ACC112 (cell line): ENCODE data around the gene HDDC3.

ENCODE experiments used
- H2AFZ ChIP-seq: fragments of 200-600 bp; sonication (generic); one replicate; pipeline ENCODE4 v1.6.0; 2017; ENCODE audit warnings: antibody characterized with exemption, low read length; ENCODE audit not compliant: unreplicated experiment
- H3K27ac ChIP-seq: fragments of 200-600 bp; sonication (generic); 2 replicates; pipeline ENCODE4 v1.5.1; 2014; ENCODE audit warnings: low read depth, mild to moderate bottlenecking, antibody characterized with exemption, low read length, moderate library complexity
- H3K27me3 ChIP-seq: fragments of 200-600 bp; sonication (generic); 2 replicates; pipeline ENCODE4 v1.6.1; 2014; ENCODE audit warnings: mild to moderate bottlenecking, antibody characterized with exemption, low read length, moderate library complexity, mixed read lengths; ENCODE audit not compliant: insufficient read depth
- H3K36me3 ChIP-seq: fragments of 200-600 bp; sonication (generic); 2 replicates; pipeline ENCODE4 v1.6.1; 2016; ENCODE audit warnings: mild to moderate bottlenecking, antibody characterized with exemption, low read length, moderate library complexity, mixed read lengths; ENCODE audit not compliant: insufficient read depth
- H3K4me1 ChIP-seq: fragments of 200-600 bp; sonication (generic); one replicate; pipeline ENCODE4 v1.6.1; 2016; ENCODE audit warnings: low read length, mixed read lengths; ENCODE audit not compliant: insufficient read depth, unreplicated experiment, control insufficient read depth
- H3K4me3 ChIP-seq: fragments of 200-600 bp; sonication (generic); 2 replicates; pipeline ENCODE4 v1.5.1; 2014; ENCODE audit warnings: mild to moderate bottlenecking, low read depth, low read length
- H3K79me2 ChIP-seq: fragments of 200-600 bp; sonication (generic); one replicate; pipeline ENCODE4 v1.6.0; 2016; ENCODE audit warnings: low read length; ENCODE audit not compliant: control insufficient read depth, unreplicated experiment, insufficient read depth

HDDC3 gene

GRCh38 chr15:90960298-90961091 is 28.1 kb upstream of the HDDC3 start:
- no peak overlapping the region for H3K4me3 ChIP-seq
- H3K36me3 ChIP-seq = peaks cover 18% of the 10 kb centered on the region; the same call in 1 of the 2 replicates
- H2AFZ ChIP-seq = no peak overlapping the region
- no peaks in the 10 kb centered on the region for H3K27me3 ChIP-seq
- H3K4me1 ChIP-seq = peaks cover 16% of the 10 kb centered on the region
- H3K79me2 ChIP-seq = peaks cover 13% of the 10 kb centered on the region
- no peak overlapping the region for H3K27ac ChIP-seq

GRCh38 chr15:90959894-90960293 is 27.5 kb upstream of the HDDC3 start:
- peaks cover 16% of the 10 kb centered on the region for H3K4me1 ChIP-seq
- H3K79me2 ChIP-seq = peaks cover 13% of the 10 kb centered on the region
- H3K36me3 ChIP-seq = peaks cover 18% of the 10 kb centered on the region; the same call in 1 of the 2 replicates
- no peak overlapping the region for H2AFZ ChIP-seq
- no peaks in the 10 kb centered on the region for H3K27me3 ChIP-seq
- H3K4me3 ChIP-seq = no peak overlapping the region
- H3K27ac ChIP-seq = no peak overlapping the region

GRCh38 chr15:90959028-90959595 is 26.8 kb upstream of the HDDC3 start:
- H2AFZ ChIP-seq = no peak overlapping the region

GRCh38 chr15:90957791-90958190 is 25.4 kb upstream of the HDDC3 start:
- H3K27ac ChIP-seq = no peak overlapping the region
- peak overlapping the region; percentile 87 for H3K4me3 ChIP-seq
- peaks cover 13% of the 10 kb centered on the region for H3K79me2 ChIP-seq
- H3K27me3 ChIP-seq = no peaks in the 10 kb centered on the region
- H2AFZ ChIP-seq = no peak overlapping the region
- H3K4me1 ChIP-seq = peaks cover 16% of the 10 kb centered on the region
- H3K36me3 ChIP-seq = peaks cover 11% of the 10 kb centered on the region; the same call in 1 of the 2 replicates

More at GRCh38 chr15:90959028-90959595, 26.8 kb upstream of the HDDC3 start:
- Histone ChIP-seq H3K4me1 (peaks cover 16% of the 10 kb centered on the region), H3K36me3 (peaks cover 18% of the 10 kb centered on the region; the same call in 1 of the 2 replicates), H3K27ac (no peak overlapping the region), H3K4me3 (no peak overlapping the region), H3K27me3 (no peaks in the 10 kb centered on the region), H3K79me2 (peaks cover 13% of the 10 kb centered on the region)

- H2AFZ ChIP-seq = peak overlapping the region; percentile 37
- H3K4me3 ChIP-seq = peak overlapping the region; percentile 87
- no peaks in the 10 kb centered on the region for H3K27me3 ChIP-seq
- H3K36me3 ChIP-seq = peaks cover 7% of the 10 kb centered on the region; the same call in 1 of the 2 replicates
- H3K27ac ChIP-seq = no peak overlapping the region
- peaks cover 16% of the 10 kb centered on the region for H3K4me1 ChIP-seq
- peaks cover 13% of the 10 kb centered on the region for H3K79me2 ChIP-seq
These were observed 24.9 kb upstream of the HDDC3 start for GRCh38 chr15:90957031-90957790.

GRCh38 chr15:90956274-90957030 is 24.1 kb upstream of the HDDC3 start:
- Histone ChIP-seq H3K36me3 (peaks cover 13% of the 10 kb centered on the region; the same call in 1 of the 2 replicates), H3K27ac (peak overlapping the region; percentile 91; the same call in 1 of the 2 replicates), H3K79me2 (peaks cover 13% of the 10 kb centered on the region), H3K27me3 (no peaks in the 10 kb centered on the region), H2AFZ (peak overlapping the region; percentile 37), H3K4me1 (peaks cover 16% of the 10 kb centered on the region), H3K4me3 (peak overlapping the region; percentile 87)

GRCh38 chr15:90955624-90956273 is 23.4 kb upstream of the HDDC3 start:
- peaks cover 16% of the 10 kb centered on the region for H3K4me1 ChIP-seq
- H3K36me3 ChIP-seq = peaks cover 18% of the 10 kb centered on the region; the same call in 1 of the 2 replicates
- H2AFZ ChIP-seq = peak overlapping the region; percentile 70
- peaks cover 13% of the 10 kb centered on the region for H3K79me2 ChIP-seq
- H3K27me3 ChIP-seq = no peaks in the 10 kb centered on the region
- H3K4me3 ChIP-seq = peak overlapping the region; percentile 87
- peak overlapping the region; percentile 91 for H3K27ac ChIP-seq

- Histone ChIP-seq H3K4me1 (peaks cover 17% of the 10 kb centered on the region), H3K27ac (peak within 1 kb of the TSS; percentile 91), H3K79me2 (peaks cover 13% of the 10 kb centered on the region), H3K27me3 (no peaks in the 10 kb centered on the region), H2AFZ (peak within 1 kb of the TSS; percentile 70), H3K36me3 (peaks cover 14% of the 10 kb centered on the region; the same call in 1 of the 2 replicates), H3K4me3 (peak within 1 kb of the TSS; percentile 87)
These were observed 22.6 kb upstream of the HDDC3 start, which contains the start of gene RCCD1 for GRCh38 chr15:90954712-90955623. Gene RCCD1 (plus strand): TSS chr15:90954884. CDS start chr15:90956735, 1,851 bp downstream.
